AG09309 (cell line): ENCODE results near the gene KCTD10.

Experiments used
- DNase-seq: peaks from one replicate; pipeline ENCODE4 v3.0.0-alpha.2; 2010; ENCODE audit warnings: low read depth
- H3K4me3 ChIP-seq: 2 replicates; pipeline ENCODE4 v1.5.1; 2011; ENCODE audit warnings: mild to moderate bottlenecking, low read depth, low read length, moderate library complexity; ENCODE audit not compliant: control insufficient read depth
- TF ChIP-seq, protein P1 (sequence below): IDR thresholded peaks from 2 replicates; pipeline ENCODE4 v1.5.1; 2011; ENCODE audit warnings: mild to moderate bottlenecking, low read depth, low read length, inconsistent platforms; ENCODE audit not compliant: insufficient read depth, control insufficient read depth; ENCODE audit errors: missing control alignments

KCTD10 gene

DNA sequence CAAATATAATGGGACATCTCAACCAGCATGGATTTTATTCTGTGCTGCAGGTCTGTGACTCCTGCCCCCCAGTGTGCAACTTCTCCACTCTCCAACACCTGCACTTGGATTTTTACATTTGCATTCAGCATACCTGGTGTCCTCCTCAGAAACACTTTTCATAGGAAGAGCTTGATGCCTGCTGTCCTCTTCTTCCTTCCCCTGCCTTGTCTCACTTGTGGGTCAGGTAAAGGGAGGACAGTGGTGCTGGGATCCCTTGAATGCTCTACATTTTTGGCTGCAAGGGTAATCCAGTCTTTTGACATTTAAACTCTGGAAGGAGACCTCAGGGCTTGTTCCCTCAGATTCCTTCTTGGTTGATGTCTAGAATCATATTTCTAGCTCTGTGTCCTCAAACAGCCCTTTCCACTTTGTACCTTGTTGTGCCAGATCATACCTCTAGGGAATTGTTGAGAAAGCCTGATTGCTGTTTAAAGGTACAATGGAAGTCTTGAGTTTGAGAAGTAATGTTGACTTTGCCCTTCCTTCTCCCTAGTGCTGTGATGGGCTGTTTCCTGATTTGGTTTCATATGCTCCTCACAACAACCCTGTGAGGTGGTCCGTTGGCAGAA lies 13.0 kb upstream of the KCTD10 start:
- TF ChIP-seq, protein P1, sequence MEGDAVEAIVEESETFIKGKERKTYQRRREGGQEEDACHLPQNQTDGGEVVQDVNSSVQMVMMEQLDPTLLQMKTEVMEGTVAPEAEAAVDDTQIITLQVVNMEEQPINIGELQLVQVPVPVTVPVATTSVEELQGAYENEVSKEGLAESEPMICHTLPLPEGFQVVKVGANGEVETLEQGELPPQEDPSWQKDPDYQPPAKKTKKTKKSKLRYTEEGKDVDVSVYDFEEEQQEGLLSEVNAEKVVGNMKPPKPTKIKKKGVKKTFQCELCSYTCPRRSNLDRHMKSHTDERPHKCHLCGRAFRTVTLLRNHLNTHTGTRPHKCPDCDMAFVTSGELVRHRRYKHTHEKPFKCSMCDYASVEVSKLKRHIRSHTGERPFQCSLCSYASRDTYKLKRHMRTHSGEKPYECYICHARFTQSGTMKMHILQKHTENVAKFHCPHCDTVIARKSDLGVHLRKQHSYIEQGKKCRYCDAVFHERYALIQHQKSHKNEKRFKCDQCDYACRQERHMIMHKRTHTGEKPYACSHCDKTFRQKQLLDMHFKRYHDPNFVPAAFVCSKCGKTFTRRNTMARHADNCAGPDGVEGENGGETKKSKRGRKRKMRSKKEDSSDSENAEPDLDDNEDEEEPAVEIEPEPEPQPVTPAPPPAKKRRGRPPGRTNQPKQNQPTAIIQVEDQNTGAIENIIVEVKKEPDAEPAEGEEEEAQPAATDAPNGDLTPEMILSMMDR = no peak
- no peak overlapping the region for H3K4me3 ChIP-seq
- DNase-seq = no peak

DNA sequence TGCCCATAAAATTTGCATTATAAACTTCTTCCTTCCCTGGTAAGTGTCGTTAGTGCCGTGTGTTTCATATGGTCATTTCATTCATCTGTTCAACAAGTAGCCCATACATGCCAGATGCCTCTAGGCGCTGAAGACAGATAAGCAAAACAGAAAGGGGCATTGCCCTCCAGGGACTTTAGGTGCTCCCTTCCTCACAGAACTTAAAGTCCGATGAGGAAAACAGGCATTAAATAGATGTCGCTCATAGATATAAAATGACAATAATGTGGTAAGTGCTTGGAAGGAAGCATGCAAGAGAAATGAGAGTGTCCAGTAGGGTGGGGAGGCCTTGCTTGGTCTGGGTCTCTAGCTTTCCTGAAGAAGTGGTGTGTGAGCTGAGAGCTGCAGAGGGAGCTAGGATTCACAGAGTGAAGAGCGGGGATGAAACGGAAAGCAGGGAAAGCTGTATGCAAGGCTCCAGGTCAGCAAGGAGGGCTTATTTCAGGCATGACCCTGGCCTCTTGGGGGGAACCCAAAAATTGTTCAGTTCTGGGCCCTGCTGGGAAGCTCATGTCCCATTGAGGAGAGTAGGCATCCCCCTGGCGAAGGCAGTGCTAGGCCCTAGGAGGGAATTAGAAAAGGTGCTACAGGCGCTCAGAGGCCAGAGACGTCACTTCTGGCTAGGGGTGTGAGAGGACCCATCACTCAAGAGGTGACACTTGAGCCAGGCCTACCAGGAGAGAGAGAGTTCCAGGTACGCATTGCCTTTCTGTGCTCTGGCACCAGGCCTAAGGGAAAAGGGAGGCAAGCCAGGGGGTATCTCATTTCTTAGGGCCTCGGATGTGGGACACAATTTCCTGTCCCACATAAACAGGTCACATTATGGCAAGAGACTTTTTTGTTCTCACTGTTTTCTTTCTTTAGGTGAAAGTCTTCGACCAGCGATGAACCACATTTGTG lies 12.2 kb upstream of the KCTD10 start:
- H3K4me3 ChIP-seq = no peak overlapping the region
- DNase-seq = no peak
- TF ChIP-seq, protein P1 = no peak

DNA sequence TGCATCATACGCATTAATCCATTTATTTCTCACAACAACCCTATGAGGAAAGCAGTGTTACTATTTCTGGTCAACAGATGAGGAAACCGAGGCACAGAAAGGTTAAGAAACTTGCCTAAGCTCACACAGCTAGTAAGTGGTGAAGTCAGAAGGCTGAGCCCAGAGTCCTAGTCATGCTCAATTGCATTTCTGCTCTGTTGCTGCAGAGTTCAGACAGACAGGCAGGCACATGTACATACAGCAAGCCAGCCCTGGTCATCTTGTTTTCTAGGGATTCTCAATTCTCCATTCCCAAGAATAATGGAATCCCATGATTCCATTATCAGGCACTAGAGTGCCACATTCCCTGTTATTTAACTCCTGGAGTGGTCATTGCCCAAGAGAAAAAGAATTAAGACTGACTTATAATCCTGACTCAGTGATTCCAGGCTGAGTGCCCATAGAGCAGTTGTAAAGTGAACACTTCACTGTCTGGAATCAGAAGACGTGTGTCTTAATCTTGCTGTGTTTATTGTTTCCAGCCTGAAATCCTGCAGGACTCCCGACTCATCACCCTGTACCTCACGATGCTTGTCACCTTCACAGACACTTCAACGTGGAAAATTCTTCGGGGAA lies 11.1 kb upstream of the KCTD10 start:
- TF ChIP-seq, protein P1 = no peak
- H3K4me3 ChIP-seq = no peak overlapping the region
- DNase-seq = peak; percentile 69

DNA sequence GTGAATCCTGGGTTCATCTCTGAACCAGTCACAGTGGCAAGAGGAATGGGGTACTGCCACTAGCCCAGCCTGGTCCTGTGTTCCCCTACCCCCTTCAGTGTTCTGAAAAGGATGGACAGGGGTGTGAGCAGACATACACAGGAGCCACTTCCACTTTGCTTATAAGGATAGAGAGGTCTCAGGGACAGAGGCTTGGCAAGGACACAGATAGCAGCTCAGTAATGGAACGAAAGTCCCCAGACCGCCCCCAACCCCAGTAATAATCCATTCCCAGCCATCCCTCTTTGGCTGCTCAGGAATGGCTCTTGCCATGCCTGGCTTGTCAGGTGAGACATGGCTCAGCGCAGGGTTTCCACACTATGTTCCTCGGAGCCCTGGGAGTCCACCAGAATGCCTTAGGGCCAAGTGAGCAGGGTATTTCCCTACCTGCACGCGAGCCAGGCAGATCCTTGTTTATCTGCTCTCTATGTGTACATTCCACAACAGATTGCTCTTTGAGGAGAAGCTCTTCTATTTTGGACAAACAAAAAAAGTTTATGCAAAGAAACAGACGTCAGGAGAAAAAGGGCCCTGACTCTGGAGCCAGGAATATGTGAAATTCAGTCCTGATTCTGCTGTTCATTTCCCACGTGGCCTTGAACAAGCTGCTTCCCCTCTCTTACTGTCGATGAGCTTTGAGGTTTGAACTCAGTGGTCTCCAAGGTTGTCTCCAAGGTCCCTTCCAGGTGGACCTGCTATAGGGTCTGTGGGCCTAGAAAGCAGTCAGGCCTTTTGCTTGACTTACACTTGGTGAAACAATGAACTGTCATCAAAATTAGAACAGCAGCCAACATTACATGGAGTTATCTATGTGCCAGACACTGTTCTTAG lies 10.3 kb upstream of the KCTD10 start:
- DNase-seq = no peak
- no peak overlapping the region for H3K4me3 ChIP-seq
- TF ChIP-seq, protein P1 = no peak

DNA sequence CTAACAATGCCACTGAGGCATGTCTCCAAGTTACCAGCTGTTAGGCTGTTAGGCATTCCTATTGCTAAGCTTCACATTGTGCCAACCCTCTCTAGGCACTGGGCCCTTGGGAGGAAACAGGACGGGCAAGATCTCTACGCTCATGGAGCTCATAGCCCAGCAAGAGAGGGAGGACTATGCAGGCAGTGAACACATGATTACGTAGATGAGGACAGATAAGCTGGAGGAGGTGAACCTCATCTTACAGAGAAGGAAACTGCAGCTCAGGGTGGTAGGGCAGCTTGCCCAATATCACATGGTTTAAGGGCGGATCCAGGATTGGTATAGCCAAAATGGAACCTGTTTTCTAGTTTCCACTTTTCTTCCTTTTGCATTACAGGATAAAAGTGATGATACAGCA lies 8.1 kb upstream of the KCTD10 start:
- no peak for DNase-seq
- TF ChIP-seq, protein P1 = no peak
- no peak overlapping the region for H3K4me3 ChIP-seq

DNA sequence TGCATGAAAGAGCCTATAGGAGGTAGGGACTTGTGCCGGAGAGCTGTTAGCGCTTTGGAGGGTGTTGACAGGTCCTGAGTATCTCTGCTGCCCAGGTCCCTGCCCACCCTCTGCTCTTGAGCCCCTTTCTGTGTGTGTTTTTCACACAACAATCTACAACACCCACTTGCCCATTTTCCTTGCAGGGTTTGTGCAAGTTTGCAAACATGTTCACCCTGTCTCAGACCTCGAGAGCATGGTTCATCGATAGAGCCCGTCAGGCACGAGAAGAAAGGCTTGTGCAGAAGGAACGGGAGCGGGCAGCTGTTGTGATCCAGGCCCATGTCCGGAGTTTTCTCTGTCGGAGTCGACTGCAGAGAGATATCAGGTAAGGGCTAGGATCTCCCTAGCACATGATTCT lies 6.2 kb upstream of the KCTD10 start:
- DNase-seq = no peak
- TF ChIP-seq, protein P1 = no peak
- H3K4me3 ChIP-seq = no peak overlapping the region
